Small intestine (tissue), 7 donors: Measurements from ENCODE around the gene SUPT4H1. TPM values are rescaled to one million over a fixed set of nuclear protein-coding genes. Genes with fewer than 3 reads are reported as not detected.
A peak's percentile ranks its signal among the peaks of the same experiment; 100 is the strongest.

Source experiments
- DNase-seq, 2 donors: peaks; one replicate each; pipeline versions ENCODE4 v3.0.0 to v3.0.0-alpha.2; 2013
- FAIRE-seq: peaks from 2 replicates; lab custom pipeline; 2012; peaks lifted over from hg19 to GRCh38; lab: Jason Lieb, UNC
- H3K27ac ChIP-seq, 3 donors: one replicate each; pipeline ENCODE4 v1.5.1; 2013; ENCODE audit warnings: low read length in 2 of 3, mild to moderate bottlenecking in 2 of 3, control low read depth in 1 of 3, inconsistent platforms in 1 of 3, low read depth in 1 of 3, moderate library complexity in 1 of 3
- H3K27me3 ChIP-seq, 3 donors: one replicate each; pipeline ENCODE4 v1.6.1; 2013; ENCODE audit warnings: low read length in 3 of 3, inconsistent platforms in 1 of 3; ENCODE audit not compliant: control insufficient read depth in 3 of 3, insufficient read depth in 3 of 3
- H3K36me3 ChIP-seq, 3 donors: one replicate each; pipeline ENCODE4 v1.6.1; 2013; ENCODE audit warnings: low read length in 3 of 3, inconsistent platforms in 1 of 3, low read depth in 1 of 3, mild to moderate bottlenecking in 1 of 3, moderate library complexity in 1 of 3; ENCODE audit not compliant: control insufficient read depth in 3 of 3, insufficient read depth in 2 of 3
- H3K4me1 ChIP-seq, 3 donors: one replicate each; pipeline ENCODE4 v1.6.1; 2013; ENCODE audit warnings: low read length in 2 of 3, inconsistent platforms in 1 of 3, low read depth in 1 of 3, mild to moderate bottlenecking in 1 of 3, moderate library complexity in 1 of 3; ENCODE audit not compliant: control insufficient read depth in 3 of 3, insufficient read depth in 2 of 3
- H3K4me3 ChIP-seq, 3 donors: one replicate each; pipeline ENCODE4 v1.5.1; 2013; ENCODE audit warnings: low read length in 3 of 3, control low read depth in 1 of 3, inconsistent platforms in 1 of 3, low read depth in 1 of 3, mild to moderate bottlenecking in 1 of 3, moderate library complexity in 1 of 3
- H3K9me3 ChIP-seq, 2 donors: one replicate each; pipeline ENCODE4 v1.6.1; 2013; ENCODE audit warnings: low read depth in 1 of 2, low read length in 1 of 2; ENCODE audit not compliant: control insufficient read depth in 2 of 2, insufficient read depth in 1 of 2
- WGBS, 3 donors: extraction: QIAGEN DNeasy Blood & Tissue Kit; methylation state at CpG; one replicate each; pipeline ENCODE4 v1.1.7; 2013; 5-methylcytosine and 5-hydroxymethylcytosine counted together
- polyA plus RNA-seq, 4 donors: library from polyadenylated mRNA; stranded (reverse) in 3 of 4; unstranded in 1 of 4; fragments of 200-250 nt in 3 of 4; fragments of 120-200 nt in 1 of 4; gene quantifications; one replicate each; pipeline versions ENCODE4 v1.2.1 to v1.2.3, GENCODE V29; 2013
- donor health status: healthy with polysubstance abuse.
- donor health status: control.
- donor health status: control.
- donor health status: Bipolar disorder and iron deficiency.
- donor health status: healthy.

Gene SUPT4H1
- polyA plus RNA-seq, 4 donors = 70.3 to 102 (median 79.7) TPM

DNA sequence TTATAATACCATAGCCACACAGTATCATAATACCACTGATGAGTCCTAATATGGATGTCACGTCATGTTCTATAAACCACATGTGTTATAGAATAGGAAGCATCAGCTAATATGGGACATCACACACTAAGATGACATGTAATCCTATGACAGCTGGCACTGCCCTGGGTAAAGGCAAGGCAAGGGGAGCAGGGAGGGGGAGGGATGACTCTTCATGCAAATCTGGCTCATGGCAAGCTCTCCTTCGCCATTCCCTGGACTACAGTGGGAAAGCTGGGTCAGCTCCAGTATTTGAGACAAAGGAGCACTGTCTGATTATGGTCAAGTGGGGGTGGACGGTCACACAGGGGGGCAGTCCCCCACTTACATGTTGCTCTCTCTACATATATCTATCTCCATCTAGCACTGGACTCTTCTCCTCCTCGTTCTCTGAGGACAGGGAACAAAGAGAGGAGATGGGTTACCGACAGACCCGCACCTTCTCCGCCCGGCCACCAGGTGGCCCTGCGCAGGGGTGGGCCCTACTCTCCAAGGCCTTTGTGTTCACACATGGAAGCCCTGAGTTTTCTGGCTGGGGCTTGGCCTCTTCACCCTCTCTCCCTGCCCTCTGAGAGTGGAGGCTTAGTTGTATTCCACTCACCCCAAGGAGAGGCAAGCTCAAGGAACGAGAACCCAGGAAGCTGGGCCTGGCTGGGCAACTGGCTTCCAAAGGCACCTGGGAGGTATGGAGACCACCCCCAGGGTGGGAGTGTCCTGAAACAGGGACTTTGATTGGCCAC lies 47.8 kb downstream of the SUPT4H1 start:
- no peak for FAIRE-seq
- H3K4me3 ChIP-seq = no peak overlapping the region
- no peaks in the 10 kb centered on the region for H3K4me1 ChIP-seq
- H3K27ac ChIP-seq = no peak overlapping the region
- H3K36me3 ChIP-seq = peaks cover 0 to 2% (median 0%) of the 10 kb centered on the region in 3 donors
- 38 to 45% (median 40%) methylated on average over 10 of the region's 10 CpGs for WGBS, 3 donors
- peak; percentile 44 to 58 for DNase-seq
- no peaks in the 10 kb centered on the region for H3K27me3 ChIP-seq
- no peaks in the 10 kb centered on the region for H3K9me3 ChIP-seq

DNA sequence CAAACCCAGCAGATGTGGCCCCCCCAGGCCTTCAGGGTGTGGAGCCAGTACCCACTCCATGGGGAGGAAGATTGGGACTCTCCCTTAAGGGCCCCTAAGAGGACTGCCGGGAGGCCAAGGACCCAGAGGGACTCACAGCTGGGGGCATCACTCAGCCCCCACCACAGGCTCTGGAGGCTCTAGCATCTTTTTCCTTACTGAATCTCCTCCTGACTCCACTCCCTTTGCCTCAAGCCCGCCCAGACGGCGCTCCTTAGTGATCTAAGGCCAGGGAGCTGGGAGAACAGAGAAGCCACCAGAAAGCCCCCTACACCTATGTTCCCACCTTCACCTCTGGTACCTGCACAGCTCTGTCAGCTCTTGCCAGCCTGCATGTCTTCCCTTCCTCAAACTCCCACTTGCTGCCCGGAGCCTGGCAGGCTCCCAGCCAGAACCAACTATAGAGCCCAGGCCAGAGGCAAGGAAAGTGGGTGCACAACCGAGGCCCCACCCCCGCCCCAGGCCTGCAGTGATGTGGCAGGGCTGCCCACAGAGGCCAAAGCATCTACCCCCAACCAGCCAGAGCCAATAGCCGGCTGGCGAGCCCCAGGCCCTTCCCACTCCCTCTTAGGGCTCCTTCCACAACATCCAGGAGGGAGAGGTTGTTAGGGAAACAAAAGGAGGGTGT lies 48.9 kb downstream of the SUPT4H1 start:
- Histone ChIP-seq H3K27ac (no peak overlapping the region), H3K4me3 (no peak overlapping the region), H3K27me3 (no peaks in the 10 kb centered on the region), H3K4me1 (no peaks in the 10 kb centered on the region), H3K9me3 (peaks cover 0 to 3% of the 10 kb centered on the region in 2 donors), H3K36me3 (peaks cover 0 to 2% (median 0%) of the 10 kb centered on the region in 3 donors)
- DNase-seq = no peak
- 85 to 90% (median 87%) methylated on average over 8 to 9 of the region's 9 CpGs for WGBS, 3 donors
- no peak for FAIRE-seq

DNA sequence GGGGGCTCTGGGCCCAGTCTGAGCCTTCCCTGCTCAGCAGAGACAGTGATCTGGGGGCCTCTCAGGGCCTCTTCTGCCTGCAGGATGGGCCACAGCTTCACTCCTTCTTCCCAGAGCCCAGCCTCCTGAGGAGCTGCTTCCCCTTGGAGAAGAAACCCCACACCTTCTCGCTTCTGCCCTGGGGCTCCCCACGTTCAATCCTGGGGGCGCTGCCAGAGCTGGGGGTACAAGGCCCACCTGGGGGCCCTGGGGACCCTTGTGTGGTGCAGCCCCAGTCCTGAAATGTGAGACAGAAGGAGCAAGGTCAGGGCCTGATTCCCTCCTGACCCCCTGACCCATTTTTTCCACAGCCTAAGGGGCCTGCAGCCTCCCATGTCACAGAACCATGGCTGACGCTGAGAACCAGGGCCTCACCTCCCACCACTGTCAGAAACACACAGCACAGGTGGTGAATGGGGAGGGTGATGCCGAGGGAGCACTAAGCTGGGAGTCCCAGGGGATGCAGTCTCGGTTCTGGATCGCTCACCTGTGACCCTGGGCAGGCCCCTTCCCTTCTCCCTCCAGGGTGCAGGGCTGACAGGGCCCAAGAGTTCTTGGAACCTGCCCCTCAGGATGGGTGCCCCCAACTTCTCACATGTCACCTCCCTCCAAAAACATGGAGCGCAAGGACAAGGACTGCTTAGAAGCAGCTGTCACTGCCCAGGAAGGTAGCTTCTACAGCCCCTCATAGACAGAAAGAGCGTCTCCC lies 49.7 kb downstream of the SUPT4H1 start:
- Histone ChIP-seq H3K4me3 (no peak overlapping the region), H3K36me3 (peaks cover 0 to 2% (median 0%) of the 10 kb centered on the region in 3 donors), H3K9me3 (peaks cover 0 to 3% of the 10 kb centered on the region in 2 donors), H3K27me3 (no peaks in the 10 kb centered on the region), H3K27ac (no peak overlapping the region), H3K4me1 (no peaks in the 10 kb centered on the region)
- 90 to 94% (median 91%) methylated on average over 9 of the region's 9 CpGs for WGBS, 3 donors
- no peak for DNase-seq
- no peak for FAIRE-seq

DNA sequence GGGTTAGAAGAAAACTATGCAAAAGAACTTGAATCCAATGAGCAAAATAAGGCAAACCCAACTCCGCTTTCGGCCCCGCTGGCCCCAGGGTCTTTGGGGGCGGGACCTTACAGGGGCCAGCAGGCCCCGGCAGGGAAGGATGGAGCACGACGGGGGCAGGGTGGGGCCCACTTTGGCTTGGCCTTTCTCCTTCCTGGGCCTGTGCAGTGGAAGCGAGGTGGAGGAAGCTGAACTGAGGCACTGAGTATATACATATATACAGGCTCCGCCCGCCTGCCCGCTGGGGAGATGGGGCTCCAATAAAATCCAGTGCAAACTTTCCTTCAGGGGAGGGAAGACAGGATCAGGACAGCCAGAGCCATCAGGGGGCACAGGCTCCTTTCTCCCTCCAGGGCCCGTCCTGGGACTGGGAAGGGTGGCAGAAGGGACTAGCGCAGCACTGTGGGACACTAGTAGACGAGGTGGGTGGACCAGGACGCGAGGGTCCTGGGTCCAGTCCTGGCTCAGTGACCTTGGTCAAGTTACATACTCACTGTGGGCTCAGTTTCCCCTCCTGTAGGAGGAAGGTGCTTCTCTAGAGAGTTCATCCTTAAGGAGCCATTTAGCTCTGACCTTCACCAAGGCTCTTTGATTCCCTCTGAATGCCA lies 50.4 kb downstream of the SUPT4H1 start:
- H3K27ac ChIP-seq = no peak overlapping the region
- no peak overlapping the region for H3K4me3 ChIP-seq
- no peaks in the 10 kb centered on the region for H3K27me3 ChIP-seq
- DNase-seq (no peak), FAIRE-seq (no peak)
- WGBS, 3 donors = 85 to 90% (median 90%) methylated on average over 16 of the region's 16 CpGs
- H3K4me1 ChIP-seq = no peaks in the 10 kb centered on the region
- peaks cover 0 to 3% of the 10 kb centered on the region in 2 donors for H3K9me3 ChIP-seq
- H3K36me3 ChIP-seq = peaks cover 0 to 2% (median 0%) of the 10 kb centered on the region in 3 donors

DNA sequence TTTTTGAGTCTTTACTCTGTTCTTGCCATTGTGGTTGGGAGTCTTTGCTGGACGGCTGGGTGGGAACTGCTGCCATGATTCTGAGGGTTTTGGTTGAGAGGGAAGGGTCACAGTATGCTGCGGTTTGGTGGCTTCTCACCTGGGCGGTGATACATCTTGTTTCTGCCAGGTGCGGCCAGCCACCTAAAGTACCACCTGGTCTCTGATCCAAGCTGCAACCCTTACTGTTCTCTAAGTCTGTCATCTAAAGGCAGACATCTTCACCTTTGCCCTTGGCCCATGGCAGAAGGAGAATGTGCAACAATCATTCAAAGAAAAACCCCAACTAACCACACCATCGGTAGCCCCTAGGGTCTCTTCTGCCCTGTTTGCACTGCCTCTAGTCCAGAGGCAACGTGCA lies 51.7 kb downstream of the SUPT4H1 start:
- Histone ChIP-seq H3K9me3 (peaks cover 0 to 3% of the 10 kb centered on the region in 2 donors), H3K27me3 (no peaks in the 10 kb centered on the region), H3K27ac (no peak overlapping the region), H3K4me1 (no peaks in the 10 kb centered on the region), H3K36me3 (peaks cover 0 to 2% (median 0%) of the 10 kb centered on the region in 3 donors), H3K4me3 (no peak overlapping the region)
- no peak for DNase-seq
- no peak for FAIRE-seq
- WGBS, 3 donors = 79 to 82% (median 79%) methylated on average over 6 of the region's 6 CpGs

Other genes with a start within 250 kb of the SUPT4H1 start
- under 1 TPM in 1 of 4 donors, not detected in 3; 0.03 TPM for gene OR4D1, start 203.8 kb downstream of the SUPT4H1 start, polyA plus RNA-seq
- not detected for gene OR4D2, start 185.2 kb downstream of the SUPT4H1 start, polyA plus RNA-seq
- under 1 TPM in 1 of 4 donors, not detected in 3; 0.24 TPM for gene EPX, start 159.5 kb downstream of the SUPT4H1 start, polyA plus RNA-seq
- 10 to 100 TPM in 2 of 4 donors, 1 to 10 TPM in 2; 2.7 to 26.6 (median 9.2) TPM for gene MKS1, start 132.9 kb downstream of the SUPT4H1 start, polyA plus RNA-seq
- gene LPO, start 113.6 kb downstream of the SUPT4H1 start, polyA plus RNA-seq = under 1 TPM in 2 of 4 donors, not detected in 2; 0.44 to 0.55 TPM
- 1 to 10 TPM in 1 of 4 donors, under 1 TPM in 1, not detected in 2; 0.12 to 1.1 TPM for gene MPO, start 71.3 kb downstream of the SUPT4H1 start, polyA plus RNA-seq
- gene TSPOAP1, start 23.4 kb downstream of the SUPT4H1 start, polyA plus RNA-seq = 10 to 100 TPM in 1 of 4 donors, 1 to 10 TPM in 2, under 1 TPM in 1; 0.89 to 10.9 (median 2.6) TPM
- gene RNF43, start 65.3 kb upstream of the SUPT4H1 start, polyA plus RNA-seq = 10 to 100 TPM in 2 of 4 donors, 1 to 10 TPM in 2; 3.5 to 29.4 (median 15.7) TPM
- gene HSF5, start 136.2 kb upstream of the SUPT4H1 start, polyA plus RNA-seq = under 1 TPM in 2 of 4 donors, not detected in 2; 0.01 to 0.03 TPM
- gene MTMR4, start 162.4 kb upstream of the SUPT4H1 start, polyA plus RNA-seq = 10 to 100 TPM; 15.4 to 77.4 (median 20.6) TPM